Progenitor cell of endocrine pancreas (in vitro differentiated cells): ENCODE measurements around the gene OLAH. TPM values are rescaled to one million over a fixed set of nuclear protein-coding genes. Genes with fewer than 3 reads are reported as not detected.

Experiments used
- DNase-seq: peaks from one replicate; pipeline ENCODE4 v3.0.0; 2021; ENCODE audit warnings: low spot score; ENCODE audit not compliant: unreplicated experiment
- H3K27ac Mint-ChIP-seq: 2 replicates; pipeline ENCODE4 v1.8.0; 2021; ENCODE audit warnings: mild to moderate bottlenecking, moderate library complexity, mixed read lengths
- H3K27me3 Mint-ChIP-seq: 2 replicates; pipeline ENCODE4 v1.8.0; 2021; ENCODE audit warnings: mixed read lengths
- H3K36me3 Mint-ChIP-seq: 2 replicates; pipeline ENCODE4 v1.8.0; 2022; ENCODE audit warnings: mixed read lengths; ENCODE audit not compliant: insufficient read depth
- H3K4me1 Mint-ChIP-seq: 2 replicates; pipeline ENCODE4 v1.8.0; 2021; ENCODE audit warnings: low read depth, mixed read lengths
- H3K4me3 Mint-ChIP-seq: 2 replicates; pipeline ENCODE4 v1.8.0; 2021; ENCODE audit warnings: low read depth, mild to moderate bottlenecking, moderate library complexity, mixed read lengths
- H3K9me3 Mint-ChIP-seq: 2 replicates; pipeline ENCODE4 v1.8.0; 2021; ENCODE audit warnings: low read depth, mixed read lengths
- CTCF ChIP-seq: fragments of 200-600 bp; sonication (generic); IDR thresholded peaks from one replicate; pipeline ENCODE4 v1.5.0; 2021; ENCODE audit warnings: antibody characterized with exemption, mild to moderate bottlenecking; ENCODE audit not compliant: unreplicated experiment
- total RNA-seq: library from RNA; stranded (reverse); gene quantifications from 2 replicates; pipeline ENCODE4 v1.2.1, GENCODE V29; 2021

OLAH gene
- total RNA-seq, 1 donor from 2014 or later: not detected

- Mint-ChIP-seq H3K36me3 (peaks cover 9% of the 10 kb centered on the region), H3K27me3 (no peaks in the 10 kb centered on the region), H3K9me3 (peaks cover 10% of the 10 kb centered on the region), H3K27ac (no peak overlapping the region), H3K4me1 (no peaks in the 10 kb centered on the region), H3K4me3 (no peak overlapping the region)
- DNase-seq: no peak
- no peak for TF ChIP-seq CTCF
Measured at GRCh38 chr10:15059914-15060313, 16.2 kb downstream of the OLAH start.

GRCh38 chr10:15060638-15061037, 16.9 kb downstream of the OLAH start:
- TF ChIP-seq CTCF: no peak
- H3K27ac Mint-ChIP-seq: no peak overlapping the region
- H3K4me3 Mint-ChIP-seq: no peak overlapping the region
- no peaks in the 10 kb centered on the region for H3K27me3 Mint-ChIP-seq
- H3K4me1 Mint-ChIP-seq: no peaks in the 10 kb centered on the region
- H3K36me3 Mint-ChIP-seq: peaks cover 9% of the 10 kb centered on the region
- H3K9me3 Mint-ChIP-seq: peaks cover 17% of the 10 kb centered on the region
- DNase-seq: no peak

- H3K36me3 Mint-ChIP-seq: peaks cover 3% of the 10 kb centered on the region
- no peaks in the 10 kb centered on the region for H3K4me1 Mint-ChIP-seq
- no peak for TF ChIP-seq CTCF
- H3K4me3 Mint-ChIP-seq: no peak overlapping the region
- H3K27me3 Mint-ChIP-seq: no peaks in the 10 kb centered on the region
- no peak for DNase-seq
- H3K9me3 Mint-ChIP-seq: peaks cover 15% of the 10 kb centered on the region
- H3K27ac Mint-ChIP-seq: no peak overlapping the region
Measured at GRCh38 chr10:15067154-15067553, 23.4 kb downstream of the OLAH start.

DNA sequence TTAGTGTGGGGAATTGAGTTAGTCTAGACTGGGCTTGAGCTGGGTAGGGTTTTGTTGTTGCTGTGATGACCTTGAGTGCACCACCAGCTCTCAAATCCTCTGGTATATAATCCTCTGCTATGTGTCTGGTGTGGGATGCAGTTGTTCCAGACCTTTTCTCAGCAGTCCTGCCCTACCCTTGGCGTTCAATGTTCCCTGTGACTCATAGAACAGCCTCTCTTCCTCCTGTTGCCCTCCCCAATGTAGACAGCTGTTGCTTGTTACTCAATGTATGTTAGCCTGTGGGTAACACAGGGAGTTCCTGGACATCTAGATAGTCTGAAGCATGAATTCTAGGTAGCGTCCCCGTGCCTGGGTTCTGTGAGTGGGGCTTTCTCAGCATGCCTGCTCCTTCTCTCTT, 25.1 kb downstream of the OLAH start:
- no peaks in the 10 kb centered on the region for H3K27me3 Mint-ChIP-seq
- DNase-seq: no peak
- H3K36me3 Mint-ChIP-seq: peaks cover 16% of the 10 kb centered on the region
- H3K27ac Mint-ChIP-seq: no peak overlapping the region
- H3K4me1 Mint-ChIP-seq: no peaks in the 10 kb centered on the region
- peaks cover 26% of the 10 kb centered on the region for H3K9me3 Mint-ChIP-seq
- no peak overlapping the region for H3K4me3 Mint-ChIP-seq
- TF ChIP-seq CTCF: no peak

DNA sequence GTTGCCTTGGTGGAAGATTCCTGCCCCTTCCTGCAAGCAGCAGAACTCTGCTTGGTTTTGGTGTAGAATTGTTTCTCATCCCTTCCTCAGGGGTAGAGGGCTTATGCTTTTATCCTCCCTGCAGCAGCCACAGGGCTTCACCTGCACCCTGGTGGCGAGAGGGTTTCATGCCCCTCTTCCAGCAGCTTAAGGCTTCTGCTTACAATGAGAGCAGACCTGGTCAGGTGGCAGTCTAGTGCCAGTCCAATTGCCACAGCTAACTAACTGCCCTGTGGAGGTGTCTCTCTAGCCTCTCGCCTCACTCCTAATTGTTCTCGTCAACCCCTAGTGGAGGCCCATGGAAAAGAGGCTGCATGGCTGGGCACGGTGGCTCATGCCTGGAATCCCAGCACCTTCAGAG, 25.5 kb downstream of the OLAH start:
- H3K27ac Mint-ChIP-seq: no peak overlapping the region
- TF ChIP-seq CTCF: peak; percentile 8
- DNase-seq: no peak
- no peaks in the 10 kb centered on the region for H3K27me3 Mint-ChIP-seq
- H3K4me1 Mint-ChIP-seq: no peaks in the 10 kb centered on the region
- H3K36me3 Mint-ChIP-seq: peaks cover 18% of the 10 kb centered on the region
- H3K9me3 Mint-ChIP-seq: peaks cover 26% of the 10 kb centered on the region
- no peak overlapping the region for H3K4me3 Mint-ChIP-seq
